ENCODE results near the gene MYF5.

The MYF5 gene

DNA sequence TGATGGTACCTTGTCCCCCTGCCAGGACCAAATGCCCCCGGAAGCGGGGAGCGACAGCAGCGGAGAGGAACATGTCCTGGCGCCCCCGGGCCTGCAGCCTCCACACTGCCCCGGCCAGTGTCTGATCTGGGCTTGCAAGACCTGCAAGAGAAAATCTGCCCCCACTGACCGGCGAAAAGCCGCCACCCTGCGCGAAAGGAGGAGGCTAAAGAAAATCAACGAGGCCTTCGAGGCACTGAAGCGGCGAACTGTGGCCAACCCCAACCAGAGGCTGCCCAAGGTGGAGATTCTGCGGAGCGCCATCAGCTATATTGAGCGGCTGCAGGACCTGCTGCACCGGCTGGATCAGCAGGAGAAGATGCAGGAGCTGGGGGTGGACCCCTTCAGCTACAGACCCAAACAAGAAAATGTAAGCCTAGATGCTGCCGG, 8.9 kb upstream of the MYF5 start:
- no peak for DNase-seq (ENCODE audit: low spot score)

DNA sequence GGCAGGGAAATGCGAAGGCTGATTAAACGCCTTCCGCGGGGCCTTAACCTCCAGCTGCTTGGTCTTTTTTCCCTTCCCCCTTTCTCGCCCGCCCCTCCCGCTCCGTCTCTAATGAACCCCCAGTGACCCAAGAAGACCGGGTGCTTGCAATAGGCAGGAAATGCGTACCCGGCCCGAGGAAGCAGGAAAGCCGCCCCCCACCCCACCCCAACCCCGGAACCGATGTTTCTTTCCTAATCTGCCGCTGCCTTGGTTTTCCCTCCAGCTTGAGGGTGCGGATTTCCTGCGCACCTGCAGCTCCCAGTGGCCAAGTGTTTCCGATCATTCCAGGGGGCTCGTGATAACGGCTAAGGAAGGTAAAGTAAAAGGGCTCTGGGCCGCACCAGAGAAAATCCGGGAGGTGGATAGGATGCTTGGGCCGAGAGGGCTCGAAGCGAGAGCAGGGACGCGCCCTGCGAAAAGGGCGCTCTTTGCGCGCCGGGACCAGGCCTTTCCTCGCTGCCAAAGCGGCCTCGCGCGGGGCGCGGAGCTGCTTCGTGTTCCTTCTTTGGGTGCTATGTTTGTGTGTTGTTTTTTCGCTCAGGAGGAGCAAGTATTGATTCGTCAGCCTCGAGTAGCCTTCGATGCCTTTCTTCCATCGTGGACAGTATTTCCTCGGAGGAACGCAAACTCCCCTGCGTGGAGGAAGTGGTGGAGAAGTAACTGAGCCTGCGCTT, 8.3 kb upstream of the MYF5 start:
- no peak for DNase-seq (ENCODE audit: low spot score)

DNA sequence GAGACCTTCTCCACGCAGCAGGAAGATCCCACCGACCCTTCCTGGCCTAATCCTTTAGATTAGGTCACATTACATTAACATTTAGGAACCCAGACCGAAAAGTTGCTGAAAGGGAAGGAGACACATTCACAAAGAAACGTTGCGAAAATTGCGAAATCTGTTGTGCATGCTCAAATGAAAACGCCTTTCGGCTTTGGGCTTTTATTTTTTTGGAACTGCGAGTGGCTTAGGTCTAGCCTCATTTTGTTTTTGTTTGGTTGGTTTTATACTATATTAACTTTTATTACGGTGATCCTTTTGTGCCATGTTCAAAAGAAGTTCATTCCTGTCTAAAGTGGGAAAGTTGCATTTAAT, 7.8 kb upstream of the MYF5 start:
- no peak for DNase-seq (ENCODE audit: low spot score)

DNA sequence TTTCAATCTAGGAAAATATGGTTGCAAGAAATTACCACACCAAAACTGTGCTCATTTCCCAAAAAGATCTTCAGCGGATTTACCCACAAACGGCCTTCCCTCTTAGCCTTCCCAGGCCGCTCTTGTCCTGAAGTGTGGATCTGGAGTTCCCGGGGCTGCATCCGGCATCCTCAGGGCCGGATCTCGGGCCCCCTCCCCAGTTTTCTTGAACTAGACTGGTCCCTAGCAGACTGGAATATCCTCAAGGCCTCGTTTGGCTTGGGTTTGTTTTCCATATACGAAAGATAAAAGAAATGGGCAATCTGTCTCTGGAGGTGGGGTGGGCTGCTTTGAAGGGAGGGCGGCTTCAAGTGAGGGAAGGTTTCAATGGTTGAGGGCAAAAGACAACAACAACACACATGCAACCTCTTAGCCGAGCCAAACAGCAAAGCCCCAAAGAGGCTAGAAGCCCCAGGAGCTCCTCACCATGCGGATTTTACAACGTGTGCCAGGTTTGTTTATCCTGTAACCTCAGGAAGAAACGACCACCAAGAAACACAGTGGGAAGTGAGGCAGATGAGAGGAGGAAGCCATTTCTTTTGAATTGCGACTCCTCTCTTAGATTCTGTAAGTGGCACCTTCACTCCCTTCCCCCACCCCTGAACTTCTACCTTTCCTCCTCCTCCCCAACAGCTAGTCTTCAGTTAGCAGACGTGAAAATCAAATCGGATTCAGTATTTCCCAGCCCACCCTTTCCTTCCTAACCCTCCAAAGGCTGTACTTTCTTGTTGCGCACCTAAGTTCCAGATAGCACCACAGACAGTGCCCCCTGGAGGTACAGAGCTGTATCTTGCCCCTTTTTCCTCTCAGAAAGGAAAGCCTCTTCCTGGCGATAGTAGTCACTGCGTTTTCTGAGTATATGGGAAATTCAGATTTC, 6.6 kb upstream of the MYF5 start:
- DNase-seq (ENCODE audit: low spot score): no peak

DNA sequence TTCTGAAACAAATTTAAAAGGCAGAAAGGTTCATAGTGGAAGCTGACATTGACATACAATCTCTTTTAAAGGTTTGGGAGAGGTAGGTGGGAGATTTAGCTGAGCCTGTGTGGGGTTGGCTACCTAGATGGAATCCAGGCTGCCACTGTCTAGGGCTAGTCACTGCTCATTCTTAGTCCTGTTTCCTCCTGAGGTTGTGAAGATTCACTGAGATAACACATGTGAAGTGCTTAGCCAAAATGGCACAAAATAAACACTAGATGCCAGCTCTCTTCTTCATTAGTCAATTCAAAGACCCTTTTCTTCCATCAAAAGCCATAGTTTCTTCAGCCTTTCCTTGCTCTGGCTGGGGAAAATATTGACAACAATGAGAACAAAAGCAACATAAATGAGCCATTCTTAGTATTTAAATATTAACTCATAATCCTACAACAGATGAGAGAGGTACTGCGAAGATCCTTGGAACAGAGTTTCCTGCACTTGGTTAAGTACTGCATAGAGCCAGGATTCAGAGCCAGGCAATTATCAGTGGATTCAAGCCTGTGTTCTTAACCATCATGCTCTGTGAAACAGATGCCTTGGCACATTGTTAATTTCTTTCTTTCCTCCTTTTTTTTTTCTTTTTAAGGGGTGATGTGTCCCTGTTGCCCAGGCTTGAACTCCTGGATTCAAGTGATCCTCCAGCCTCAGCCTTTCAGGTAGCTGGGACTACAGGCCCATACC, 5.8 kb upstream of the MYF5 start:
- no peak for DNase-seq (ENCODE audit: low spot score)

DNA sequence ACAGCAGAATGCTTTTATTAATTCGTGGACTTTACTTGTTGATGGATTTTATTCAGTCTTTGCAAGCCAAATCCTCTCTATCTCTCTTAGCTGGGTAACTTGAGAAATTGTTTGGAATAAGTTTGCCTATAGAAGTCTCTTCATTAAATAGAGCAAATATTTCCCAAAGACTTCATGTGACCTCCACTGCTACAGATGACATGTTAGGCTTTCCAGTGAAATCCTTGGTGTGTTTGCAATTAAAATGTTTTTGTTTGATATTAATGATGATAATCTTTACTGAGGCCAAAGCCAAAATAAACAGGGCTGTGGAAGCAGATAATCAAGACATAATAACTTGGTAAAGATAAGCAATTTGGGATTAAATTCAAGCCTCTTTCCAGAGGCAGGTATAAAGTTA, 4.8 kb upstream of the MYF5 start:
- no peak for DNase-seq (ENCODE audit: low spot score)

DNA sequence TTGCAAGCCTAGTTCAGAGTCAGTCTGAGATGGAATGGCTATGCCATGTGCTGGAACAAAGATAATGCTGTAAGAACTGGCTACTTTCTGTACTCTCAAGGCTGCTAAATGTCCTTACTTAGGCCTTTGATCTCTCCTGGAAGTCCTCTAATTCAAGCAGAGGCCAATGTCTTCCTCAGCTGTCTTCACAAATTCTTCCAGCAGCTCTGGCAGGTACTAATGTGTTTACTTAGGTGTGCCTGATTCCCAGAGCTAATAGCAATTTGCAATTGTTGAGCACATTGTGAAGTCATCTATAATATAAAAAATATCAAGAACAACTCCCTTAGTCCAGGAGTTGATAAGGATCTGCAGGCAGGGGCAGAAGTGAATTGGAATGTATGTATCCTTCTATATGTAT, 3.8 kb upstream of the MYF5 start:
- DNase-seq (ENCODE audit: low spot score): no peak

DNA sequence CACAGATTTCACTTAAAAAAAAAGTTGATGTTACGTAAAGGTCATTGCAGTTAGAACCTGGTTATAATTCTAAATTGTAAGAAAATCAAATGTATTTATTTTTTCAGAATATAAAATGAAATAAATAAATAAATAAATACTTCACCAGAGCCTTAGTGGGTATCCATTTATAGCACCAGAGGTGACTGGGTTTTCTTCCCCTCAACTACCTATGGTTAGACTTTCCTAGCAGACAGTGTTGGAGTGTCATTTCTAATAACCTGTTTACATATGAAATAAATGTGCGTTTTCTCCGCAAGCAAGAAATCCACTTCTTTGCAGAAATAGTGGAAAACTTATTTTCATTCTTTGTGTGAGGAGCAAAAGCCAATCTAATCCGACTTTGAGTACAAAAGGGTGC, 3.3 kb upstream of the MYF5 start:
- DNase-seq (ENCODE audit: low spot score): no peak

DNA sequence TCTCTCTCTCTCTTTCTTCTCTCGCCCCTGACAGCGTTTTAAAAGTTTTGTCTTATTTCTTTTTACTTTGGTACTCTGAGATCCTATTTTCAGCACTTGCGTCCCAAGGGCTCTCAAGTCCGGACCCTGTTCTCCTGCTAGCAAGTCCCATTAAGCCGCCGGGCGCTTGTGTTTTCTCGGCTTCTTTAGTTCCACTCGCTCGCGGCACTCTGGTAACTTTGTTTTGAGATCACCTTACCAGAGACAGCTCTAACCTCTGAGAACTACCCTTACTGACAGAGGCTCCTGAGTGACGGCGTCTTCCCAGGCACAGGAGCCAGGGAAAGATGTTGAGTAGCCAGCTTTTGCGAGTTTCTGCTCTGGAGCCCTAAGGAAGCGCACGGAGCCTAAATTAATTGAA, 2.7 kb upstream of the MYF5 start:
- no peak for DNase-seq (ENCODE audit: low spot score)

DNA sequence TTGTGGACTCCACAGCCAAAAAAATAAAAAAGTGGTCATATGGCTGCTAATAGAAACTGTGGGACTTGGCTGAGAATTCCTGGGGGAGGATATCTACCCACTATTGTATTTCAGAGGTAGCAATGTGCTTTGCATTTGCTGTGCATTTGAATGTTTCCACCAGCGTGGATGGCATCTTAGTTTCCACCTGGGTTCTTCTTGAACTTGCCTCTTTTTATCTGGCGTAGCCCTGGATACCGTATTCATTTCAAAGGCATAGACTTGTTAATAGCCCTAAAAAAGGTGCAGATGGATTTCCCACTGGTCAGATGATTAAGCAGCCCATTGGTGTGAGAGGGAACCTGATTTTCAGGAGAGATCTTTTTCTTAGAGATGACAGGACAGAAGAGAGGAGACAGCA, 1.9 kb upstream of the MYF5 start:
- DNase-seq (ENCODE audit: low spot score): no peak

DNA sequence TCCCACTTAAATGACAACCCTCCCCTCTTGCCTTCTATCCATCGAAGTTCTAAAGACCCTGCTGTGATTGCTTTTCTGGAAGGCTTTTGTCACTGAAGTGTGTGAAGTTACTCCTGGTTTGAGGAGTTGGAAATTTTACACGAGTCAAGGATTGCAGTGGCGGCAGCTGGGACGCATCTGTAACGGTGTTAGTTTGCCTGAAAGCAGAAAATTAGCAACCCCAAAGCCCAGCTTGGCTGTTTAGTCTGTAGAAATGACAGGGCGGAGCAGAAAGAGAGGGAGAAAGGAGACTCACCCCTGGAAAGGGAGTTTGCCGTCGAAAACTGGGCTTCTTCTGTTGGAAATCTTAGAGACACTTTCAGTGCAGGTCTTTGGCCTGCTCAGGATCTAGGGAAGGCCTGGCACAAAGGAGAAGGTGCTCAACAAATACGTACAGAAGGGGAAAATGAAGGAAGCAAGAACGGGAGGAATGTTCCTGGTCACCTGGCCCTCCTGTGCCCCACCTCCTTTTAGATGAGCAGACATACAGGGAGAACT, 931 bp upstream of the MYF5 start:
- no peak for DNase-seq (ENCODE audit: low spot score)

DNA sequence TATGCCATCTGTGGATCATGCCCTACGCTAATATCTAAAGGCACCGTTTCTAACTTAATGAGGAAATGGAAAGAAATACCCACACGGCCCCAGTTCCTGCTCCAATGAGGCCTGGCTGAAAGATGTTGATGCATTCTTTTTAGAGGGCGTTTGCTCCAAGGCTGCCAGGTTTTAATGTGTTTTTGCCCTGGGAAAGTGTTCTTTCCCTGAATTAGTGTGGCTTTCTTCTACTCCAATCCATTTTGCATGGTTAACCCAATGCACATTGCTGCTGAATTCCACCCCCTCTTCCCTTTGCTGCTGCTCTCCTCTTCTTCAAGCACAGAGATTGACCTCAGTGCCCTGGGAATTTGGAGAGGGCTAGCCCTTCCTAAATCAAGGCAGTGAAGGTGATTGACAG, 1.1 kb downstream of the MYF5 start:
- no peak for DNase-seq (ENCODE audit: low spot score)

DNA sequence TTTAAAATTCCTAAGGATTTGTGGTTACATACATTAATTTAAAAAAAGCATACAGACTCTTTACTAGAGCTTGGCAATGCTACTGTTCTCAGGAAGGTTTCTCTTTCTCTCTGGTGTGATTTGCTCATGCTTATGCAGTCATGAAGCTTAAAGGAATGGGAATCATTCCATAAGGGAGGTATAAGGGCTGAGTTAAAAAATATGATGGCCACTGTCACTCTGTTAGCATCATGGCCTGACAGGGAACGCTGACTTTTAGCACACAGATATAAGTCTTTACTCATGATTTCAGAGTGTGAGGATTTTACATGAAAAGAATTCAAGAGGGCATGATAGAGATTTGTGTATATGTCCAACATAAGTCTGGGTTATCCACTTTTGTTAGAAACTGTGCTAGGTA, 3.8 kb downstream of the MYF5 start:
- no peak for DNase-seq (ENCODE audit: low spot score)

DNA sequence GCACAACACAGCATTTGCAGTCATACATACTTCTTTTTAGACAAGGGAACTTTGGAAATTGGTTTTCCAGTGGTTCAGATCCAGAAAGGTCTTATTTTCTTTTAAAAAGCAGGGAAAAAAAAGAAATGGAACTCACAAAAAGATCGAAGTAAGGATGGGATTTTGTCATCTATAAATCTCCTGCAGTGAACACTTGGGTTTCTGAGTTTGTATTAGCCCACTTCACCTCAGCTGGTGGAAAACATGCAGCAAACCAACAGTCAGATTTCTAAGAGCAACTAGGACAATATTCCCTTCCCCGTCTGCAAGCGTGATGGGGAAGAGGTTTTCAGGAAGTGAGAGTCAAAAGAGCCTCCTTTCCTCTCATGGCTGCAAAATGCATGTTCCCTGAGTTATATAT, 4.6 kb downstream of the MYF5 start:
- DNase-seq (ENCODE audit: low spot score): no peak

DNA sequence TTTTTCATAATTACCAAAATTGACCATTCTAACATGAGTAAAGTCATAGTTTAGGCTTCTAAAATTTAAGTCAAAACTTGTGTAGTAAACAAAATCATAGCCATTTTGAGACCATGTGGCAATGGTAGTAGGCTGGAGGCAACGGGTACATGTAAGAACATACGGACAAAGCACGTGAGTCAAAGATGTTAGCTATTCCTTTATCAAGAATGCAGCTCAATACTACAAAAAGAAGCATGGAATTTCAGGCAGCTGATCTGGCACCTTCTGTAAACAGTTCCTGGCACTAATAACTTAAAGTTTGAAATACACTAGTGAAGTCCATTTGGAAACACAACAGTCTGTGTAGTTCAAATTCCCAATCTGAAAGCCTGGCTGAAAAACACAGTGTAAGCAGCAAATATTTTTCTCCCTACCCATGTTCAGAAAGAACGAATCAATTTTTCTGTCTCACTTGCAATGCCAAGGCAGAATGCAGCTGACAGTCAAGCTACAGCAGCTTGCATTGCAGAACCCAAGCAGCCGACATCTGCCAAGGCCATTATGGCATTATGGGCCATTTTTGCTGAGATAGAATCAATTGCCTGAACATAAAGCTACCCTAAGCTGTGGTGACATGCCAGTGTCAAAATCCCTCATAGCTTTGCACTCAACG, 29.3 kb downstream of the MYF5 start:
- DNase-seq (ENCODE audit: low spot score): no peak

DNA sequence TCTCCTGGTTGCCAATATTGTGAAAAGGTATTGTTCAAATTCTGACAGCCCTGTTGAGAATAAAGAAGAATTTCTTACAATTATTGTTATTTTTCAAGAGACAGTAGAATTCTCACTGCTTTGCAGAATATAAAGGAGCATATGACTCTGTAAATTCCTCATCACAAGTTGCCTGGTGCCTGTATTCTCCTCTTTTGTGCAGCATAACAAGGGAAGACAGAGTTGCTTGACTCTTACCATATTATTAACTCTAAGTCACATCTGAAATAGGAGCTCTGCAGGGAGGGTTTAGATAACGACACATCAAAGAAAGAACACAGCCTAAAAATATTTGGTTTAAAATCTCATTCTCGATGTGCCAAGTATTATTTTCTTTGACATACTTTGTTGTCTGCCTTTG, 31.1 kb downstream of the MYF5 start:
- DNase-seq (ENCODE audit: low spot score): no peak

DNA sequence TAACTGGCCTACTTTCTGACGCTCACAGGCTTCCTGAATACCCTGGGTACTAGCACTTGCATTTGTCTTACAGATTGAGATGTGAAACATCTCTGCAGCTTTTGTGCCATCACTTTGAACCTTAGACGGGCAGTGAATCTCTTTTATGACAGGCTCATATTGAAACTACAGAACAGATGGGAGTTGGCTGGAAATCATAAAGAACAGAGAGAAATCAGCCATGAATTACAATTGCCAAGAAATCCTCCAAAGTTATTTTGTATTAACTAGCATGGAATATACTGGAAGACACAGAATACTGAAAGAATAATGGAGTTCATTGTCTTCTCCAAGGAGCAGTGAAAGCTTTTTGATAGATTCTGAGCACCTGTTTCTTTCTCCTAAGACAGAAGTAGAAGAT, 32.7 kb downstream of the MYF5 start:
- no peak for DNase-seq (ENCODE audit: low spot score)

DNA sequence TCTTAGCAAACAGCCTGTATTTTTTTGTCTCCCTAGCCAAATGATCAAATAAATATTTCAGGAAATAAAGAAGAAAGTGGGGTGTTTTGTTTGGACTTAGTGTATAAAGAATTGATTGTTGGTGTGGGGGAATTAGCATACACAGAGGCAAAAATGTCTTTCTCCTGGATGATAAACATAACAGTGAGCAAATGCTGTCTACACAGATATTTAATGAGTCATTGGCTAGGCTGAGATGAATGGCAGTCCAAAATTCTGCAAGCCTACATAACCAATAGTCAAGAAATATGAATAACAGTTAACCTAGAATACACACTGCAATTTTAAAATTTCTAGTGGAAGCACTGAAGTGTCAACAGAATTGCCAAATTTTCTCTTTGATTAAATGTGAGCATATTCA, 35.8 kb downstream of the MYF5 start:
- DNase-seq (ENCODE audit: low spot score): no peak

DNA sequence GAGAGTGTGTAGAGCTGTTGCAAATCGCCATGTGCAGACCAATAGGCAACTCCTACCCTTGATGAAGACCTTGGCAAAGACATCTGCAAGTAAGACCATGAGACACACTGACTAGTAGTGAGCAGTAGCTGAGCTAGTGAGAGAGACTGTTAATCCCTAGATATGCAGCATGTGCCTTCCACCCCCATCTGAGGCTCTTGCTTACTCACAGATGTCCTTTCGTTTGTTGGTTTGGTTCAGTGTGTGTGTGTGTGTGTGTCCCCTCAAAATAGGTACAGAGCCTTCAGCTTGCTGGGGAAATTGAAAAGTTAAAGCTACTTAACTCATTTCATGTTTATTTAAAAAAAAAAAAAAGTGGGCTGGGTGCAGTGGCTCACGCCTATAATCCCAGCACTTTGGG, 37.6 kb downstream of the MYF5 start:
- DNase-seq (ENCODE audit: low spot score): no peak

DNA sequence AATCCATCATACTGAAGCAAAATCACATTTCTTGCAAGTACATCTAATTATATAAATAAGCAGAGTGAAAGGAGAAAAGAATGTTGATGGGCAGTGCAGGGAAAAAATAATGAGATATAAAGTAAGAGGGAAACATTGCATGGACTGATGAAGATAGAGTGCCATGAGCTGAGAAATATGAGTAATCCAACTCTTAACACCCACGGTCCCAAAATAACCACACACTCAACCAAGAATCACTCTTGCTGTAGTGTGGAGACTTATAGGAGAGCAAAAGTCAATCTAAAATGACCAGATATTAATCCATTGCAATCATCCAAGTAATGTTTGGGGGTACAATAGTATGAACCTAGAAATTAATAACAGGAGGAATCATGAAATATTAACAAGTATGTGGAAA, 40.2 kb downstream of the MYF5 start:
- no peak for DNase-seq (ENCODE audit: low spot score)

DNA sequence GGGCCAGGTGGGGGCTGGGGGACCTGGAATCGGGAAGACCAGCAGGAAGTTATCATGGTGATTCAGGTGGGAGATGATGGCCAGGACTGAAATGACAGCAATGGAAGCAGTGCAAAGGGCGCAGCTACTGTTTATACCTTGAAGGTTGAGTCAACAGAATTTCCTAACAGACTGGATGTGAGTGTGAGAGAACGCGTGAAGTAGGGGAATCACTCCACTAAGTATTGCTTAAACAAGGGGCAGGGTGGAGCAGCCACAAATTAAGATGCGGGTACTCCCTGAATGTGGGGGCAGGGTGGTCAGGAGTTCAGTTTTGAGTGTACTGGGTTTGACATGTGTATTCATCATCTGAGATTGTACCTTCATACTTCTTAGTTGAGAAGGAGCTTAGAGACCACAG, 45.1 kb downstream of the MYF5 start:
- DNase-seq (ENCODE audit: low spot score): no peak

DNA sequence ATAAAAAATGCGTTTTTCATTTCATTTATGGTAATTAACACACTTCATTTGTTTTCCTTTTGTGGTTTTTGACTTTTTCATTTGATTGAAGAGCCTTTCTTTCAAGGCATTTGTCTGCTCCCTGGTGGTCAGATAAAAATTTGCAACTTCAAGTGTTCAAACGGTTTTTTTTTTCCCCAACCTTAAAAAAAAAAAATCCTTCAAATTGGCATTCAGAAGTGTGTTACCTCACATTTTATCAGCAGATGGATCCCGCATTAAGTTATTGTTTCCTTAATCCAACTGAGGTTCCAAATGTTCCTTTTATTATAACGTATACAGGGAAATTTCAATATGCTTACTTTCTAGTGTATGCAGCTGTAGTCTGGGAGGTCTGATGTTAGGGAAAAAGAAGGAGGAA, 47.2 kb downstream of the MYF5 start:
- DNase-seq (ENCODE audit: low spot score): no peak
